Bronchial epithelial cell (primary cell): ENCODE results near the gene FAM184B. TPM values are rescaled to one million over a fixed set of nuclear protein-coding genes. Genes with fewer than 3 reads are reported as not detected.

Experiments
- DNase-seq: peaks from one replicate; pipeline ENCODE4 v3.0.0-alpha.2; 2010; ENCODE audit warnings: low read depth
- FAIRE-seq: peaks from 2 replicates; lab custom pipeline; 2011; peaks lifted over from hg19 to GRCh38; lab: Jason Lieb, UNC
- H3K27me3 ChIP-seq: 2 replicates; pipeline ENCODE4 v1.5.1; 2011; ENCODE audit warnings: low read length; ENCODE audit not compliant: control insufficient read depth, insufficient read depth
- H3K36me3 ChIP-seq: 2 replicates; pipeline ENCODE4 v1.5.1; 2011; ENCODE audit warnings: low read length; ENCODE audit not compliant: control insufficient read depth, insufficient read depth
- H3K4me3 ChIP-seq: 2 replicates; pipeline ENCODE4 v1.5.1; 2011; ENCODE audit warnings: mild to moderate bottlenecking, low read depth, low read length, control low read depth
- CTCF ChIP-seq: IDR thresholded peaks from 2 replicates; pipeline ENCODE4 v1.5.1; 2011; ENCODE audit warnings: mild to moderate bottlenecking, moderate library complexity, low read length, control low read depth, inconsistent platforms; ENCODE audit not compliant: insufficient read depth, severe bottlenecking
- total RNA-seq: library from RNA; depleted of rRNA; stranded (reverse); fragments of >200 nt; gene quantifications from 2 replicates; pipeline ENCODE4 v1.2.1, GENCODE V29; 2014

FAM184B gene
- total RNA-seq, 1 donor from 2014 or later, result not detected

GRCh38 chr4:17773135-17773698, 8.2 kb downstream of the FAM184B start:
- Histone ChIP-seq H3K4me3 (no peak overlapping the region), H3K36me3 (no peaks in the 10 kb centered on the region), H3K27me3 (no peaks in the 10 kb centered on the region)
- DNase-seq, result peak; percentile 22
- TF ChIP-seq CTCF, result no peak
- peak; percentile 60 for FAIRE-seq

GRCh38 chr4:17771284-17771908, 10.0 kb downstream of the FAM184B start:
- Histone ChIP-seq H3K4me3 (no peak overlapping the region), H3K36me3 (no peaks in the 10 kb centered on the region), H3K27me3 (no peaks in the 10 kb centered on the region)
- DNase-seq (peak; percentile 84), FAIRE-seq (no peak)
- TF ChIP-seq CTCF, result no peak

- H3K36me3 ChIP-seq, result no peaks in the 10 kb centered on the region
- FAIRE-seq (no peak), DNase-seq (peak; percentile 52)
- no peak overlapping the region for H3K4me3 ChIP-seq
- no peaks in the 10 kb centered on the region for H3K27me3 ChIP-seq
- TF ChIP-seq CTCF, result no peak
These were observed 10.6 kb downstream of the FAM184B start for GRCh38 chr4:17770845-17771244.

- H3K4me3 ChIP-seq, result no peak overlapping the region
- DNase-seq (no peak), FAIRE-seq (no peak)
- H3K27me3 ChIP-seq, result no peaks in the 10 kb centered on the region
- no peaks in the 10 kb centered on the region for H3K36me3 ChIP-seq
- TF ChIP-seq CTCF, result no peak
These were observed 11.8 kb downstream of the FAM184B start for GRCh38 chr4:17769406-17770174.

GRCh38 chr4:17766826-17767458, 14.5 kb downstream of the FAM184B start:
- no peak for FAIRE-seq
- Histone ChIP-seq H3K36me3 (no peaks in the 10 kb centered on the region), H3K4me3 (no peak overlapping the region), H3K27me3 (no peaks in the 10 kb centered on the region)
- no peak for TF ChIP-seq CTCF
- no peak for DNase-seq
